DOHH2 (cell line): ENCODE data around the gene SYNGR1.

Experiments used
- H3F3A ChIP-seq: fragments of 200-600 bp; sonication (generic), shearing (Covaris generic); 2 replicates; pipeline ENCODE4 v1.6.0; 2016; ENCODE audit warnings: antibody characterized with exemption, mild to moderate bottlenecking; ENCODE audit not compliant: control insufficient read depth, insufficient read depth
- H3K27ac ChIP-seq: fragments of 200-600 bp; sonication (generic); 2 replicates; pipeline ENCODE4 v1.5.1; 2014; ENCODE audit warnings: low read depth, mild to moderate bottlenecking, low read length, moderate library complexity
- H3K27me3 ChIP-seq: fragments of 200-600 bp; sonication (generic); 2 replicates; pipeline ENCODE4 v1.6.1; 2014; ENCODE audit warnings: mild to moderate bottlenecking, low read length, mixed read lengths; ENCODE audit not compliant: control insufficient read depth
- H3K36me3 ChIP-seq: fragments of 200-600 bp; sonication (generic); 2 replicates; pipeline ENCODE4 v1.6.1; 2014; ENCODE audit warnings: mild to moderate bottlenecking, low read length, moderate library complexity, mixed read lengths; ENCODE audit not compliant: control insufficient read depth
- H3K4me1 ChIP-seq: fragments of 200-600 bp; sonication (generic); 2 replicates; pipeline ENCODE4 v1.6.1; 2014; ENCODE audit warnings: mild to moderate bottlenecking, low read length, mixed read lengths; ENCODE audit not compliant: control insufficient read depth
- H3K4me2 ChIP-seq: fragments of 200-600 bp; sonication (generic); 2 replicates; pipeline ENCODE4 v1.6.0; 2014; ENCODE audit warnings: mild to moderate bottlenecking, low read length, moderate library complexity
- H3K4me3 ChIP-seq: fragments of 200-600 bp; sonication (generic); 2 replicates; pipeline ENCODE4 v1.5.1; 2014; ENCODE audit warnings: mild to moderate bottlenecking, low read length, mixed read lengths
- H3K79me2 ChIP-seq: fragments of 200-600 bp; sonication (generic); 2 replicates; pipeline ENCODE4 v1.6.1; 2014; ENCODE audit warnings: mild to moderate bottlenecking, low read length, mixed read lengths; ENCODE audit not compliant: control insufficient read depth
- H3K9me2 ChIP-seq: fragments of 200-600 bp; sonication (generic); replicated peaks from 2 replicates; pipeline ENCODE4 v1.6.1; 2014; ENCODE audit warnings: mild to moderate bottlenecking, low read length, mixed read lengths; ENCODE audit not compliant: control insufficient read depth
- H3K9me3 ChIP-seq: fragments of 200-600 bp; sonication (generic); 2 replicates; pipeline ENCODE4 v1.6.1; 2014; ENCODE audit warnings: antibody characterized with exemption, low read length, mixed read lengths; ENCODE audit not compliant: control insufficient read depth, insufficient read depth
- H4K20me1 ChIP-seq: fragments of 200-600 bp; sonication (generic); 2 replicates; pipeline ENCODE4 v1.6.0; 2014; ENCODE audit warnings: low read depth, mild to moderate bottlenecking, antibody characterized with exemption, low read length, moderate library complexity; ENCODE audit not compliant: control insufficient read depth, insufficient read depth
- CTCF ChIP-seq: fragments of 200-600 bp; sonication (generic); IDR thresholded peaks from one replicate; pipeline ENCODE4 v1.5.1; 2014; ENCODE audit warnings: antibody characterized with exemption, mild to moderate bottlenecking, low read depth, low read length; ENCODE audit not compliant: poor library complexity, severe bottlenecking
- EZH2phosphoT487 ChIP-seq: fragments of 200-600 bp; sonication (generic); IDR thresholded peaks from 2 replicates; pipeline ENCODE4 v1.6.1; 2017; ENCODE audit warnings: borderline replicate concordance, mild to moderate bottlenecking, antibody characterized with exemption, low read length, moderate library complexity, mixed read lengths

SYNGR1 gene

GRCh38 chr22:39422721-39423120, 72.9 kb downstream of the SYNGR1 start:
- Histone ChIP-seq H3K9me2 (no peaks in the 10 kb centered on the region), H3K27ac (no peak overlapping the region), H3K9me3 (no peaks in the 10 kb centered on the region), H3K4me3 (no peak overlapping the region), H3K27me3 (no peaks in the 10 kb centered on the region), H3K36me3 (peaks cover 76% of the 10 kb centered on the region), H3K79me2 (no peaks in the 10 kb centered on the region), H3F3A (no peaks in the 10 kb centered on the region), H3K4me1 (peaks cover 13% of the 10 kb centered on the region), H3K4me2 (no peak overlapping the region), H4K20me1 (no peaks in the 10 kb centered on the region)
- TF ChIP-seq EZH2phosphoT487 (no peak), CTCF (no peak)

- Histone ChIP-seq H3K4me1 (peaks cover under 1% of the 10 kb centered on the region; the same call in 1 of the 2 replicates), H3K9me3 (no peaks in the 10 kb centered on the region), H3K4me2 (no peak overlapping the region), H3K4me3 (no peak overlapping the region), H3K9me2 (no peaks in the 10 kb centered on the region), H3K27me3 (no peaks in the 10 kb centered on the region), H3K79me2 (no peaks in the 10 kb centered on the region), H4K20me1 (no peaks in the 10 kb centered on the region), H3K27ac (no peak overlapping the region), H3K36me3 (peaks cover 74% of the 10 kb centered on the region), H3F3A (no peaks in the 10 kb centered on the region)
- no peak for TF ChIP-seq EZH2phosphoT487
Measured at GRCh38 chr22:39423976-39424375, 74.2 kb downstream of the SYNGR1 start.

GRCh38 chr22:39426380-39427043, 76.7 kb downstream of the SYNGR1 start:
- peaks cover 69% of the 10 kb centered on the region for H3K36me3 ChIP-seq
- H3K9me2 ChIP-seq: no peaks in the 10 kb centered on the region
- H3K4me1 ChIP-seq: no peaks in the 10 kb centered on the region
- no peak overlapping the region for H3K4me2 ChIP-seq
- H3K27me3 ChIP-seq: no peaks in the 10 kb centered on the region
- H3K79me2 ChIP-seq: no peaks in the 10 kb centered on the region
- no peaks in the 10 kb centered on the region for H4K20me1 ChIP-seq
- no peak overlapping the region for H3K4me3 ChIP-seq
- no peak for TF ChIP-seq EZH2phosphoT487
- TF ChIP-seq CTCF: no peak
- H3K9me3 ChIP-seq: no peaks in the 10 kb centered on the region
- no peak overlapping the region for H3K27ac ChIP-seq
- no peaks in the 10 kb centered on the region for H3F3A ChIP-seq

- H3K4me2 ChIP-seq: no peak overlapping the region
- no peak overlapping the region for H3K4me3 ChIP-seq
- TF ChIP-seq CTCF (no peak), EZH2phosphoT487 (no peak)
- peaks cover 71% of the 10 kb centered on the region for H3K36me3 ChIP-seq
- H3K9me2 ChIP-seq: no peaks in the 10 kb centered on the region
- H3K27me3 ChIP-seq: no peaks in the 10 kb centered on the region
- H4K20me1 ChIP-seq: no peaks in the 10 kb centered on the region
- no peaks in the 10 kb centered on the region for H3F3A ChIP-seq
- no peaks in the 10 kb centered on the region for H3K79me2 ChIP-seq
- peaks cover 6% of the 10 kb centered on the region for H3K4me1 ChIP-seq
- no peak overlapping the region for H3K27ac ChIP-seq
- H3K9me3 ChIP-seq: no peaks in the 10 kb centered on the region
Measured at GRCh38 chr22:39427751-39428596, 78.2 kb downstream of the SYNGR1 start.
